HEK293T (cell line): ENCODE data around the gene STARD8.
"Not testable (repeated sequence)": the region's sequence is repeated elsewhere in the genome, so short reads cannot be mapped to it uniquely, and the experiment has no call there.

Experiments
- CTCF ChIA-PET: fragments of 350-600 bp; formaldehyde crosslinking; extraction: SDS; loops from one replicate; lab custom pipeline; 2021; ENCODE audit warnings: antibody characterized with exemption, inconsistent platforms; lab: Yijun Ruan, JAX
- POLR2A ChIA-PET: fragments of 350-600 bp; formaldehyde crosslinking; extraction: SDS; loops from one replicate; lab custom pipeline; 2020; ENCODE audit warnings: antibody characterized with exemption, inconsistent platforms; lab: Yijun Ruan, JAX
- DNase-seq: peaks from one replicate; pipeline ENCODE4 v3.0.0; 2012; ENCODE audit warnings: mixed read lengths; ENCODE audit errors: extremely low spot score
- ARNT ChIP-seq: fragments of 450-650 bp; IDR thresholded peaks from 2 replicates; pipeline ENCODE4 v1.6.1; 2017; ENCODE audit warnings: mild to moderate bottlenecking
- CTBP1 ChIP-seq: fragments of 450-650 bp; IDR thresholded peaks from 2 replicates; pipeline ENCODE4 v1.6.1; 2016; ENCODE audit warnings: borderline replicate concordance
- ELF4 ChIP-seq: fragments of 450-650 bp; IDR thresholded peaks from 2 replicates; pipeline ENCODE4 v1.6.1; 2017; ENCODE audit warnings: antibody characterized with exemption
- FOXK2 ChIP-seq: fragments of 450-650 bp; IDR thresholded peaks from 2 replicates; pipeline ENCODE4 v1.6.1; 2016; ENCODE audit warnings: mild to moderate bottlenecking
- FOXM1 ChIP-seq: fragments of 450-650 bp; IDR thresholded peaks from 2 replicates; pipeline ENCODE4 v1.6.1; 2017; ENCODE audit warnings: mild to moderate bottlenecking, borderline replicate concordance
- HDGF ChIP-seq: fragments of 450-650 bp; IDR thresholded peaks from 2 replicates; pipeline ENCODE4 v1.6.1; 2017; ENCODE audit warnings: antibody characterized with exemption, borderline replicate concordance
- L3MBTL2 ChIP-seq: fragments of 450-650 bp; conservative IDR thresholded peaks from 2 replicates; pipeline ENCODE4 v1.6.1; 2016; ENCODE audit warnings: mild to moderate bottlenecking
- LEF1 ChIP-seq: fragments of 450-650 bp; IDR thresholded peaks from 2 replicates; pipeline ENCODE4 v1.6.1; 2017; ENCODE audit warnings: mild to moderate bottlenecking, borderline replicate concordance
- NFRKB ChIP-seq: fragments of 450-650 bp; IDR thresholded peaks from 2 replicates; pipeline ENCODE4 v1.6.1; 2016; ENCODE audit warnings: mild to moderate bottlenecking, moderate library complexity
- SP1 ChIP-seq: fragments of 450-650 bp; IDR thresholded peaks from 2 replicates; pipeline ENCODE4 v1.6.1; 2017
- SUZ12 ChIP-seq: fragments of 450-650 bp; IDR thresholded peaks from 2 replicates; pipeline ENCODE4 v1.6.1; 2016; ENCODE audit warnings: mild to moderate bottlenecking
- TARDBP ChIP-seq: fragments of 450-650 bp; IDR thresholded peaks from 2 replicates; pipeline ENCODE4 v1.6.1; 2016
- ZNF384 ChIP-seq: fragments of 450-650 bp; IDR thresholded peaks from 2 replicates; pipeline ENCODE4 v1.6.1; 2016
- TF ChIP-seq, protein P1 (sequence below): fragments of 450-650 bp; IDR thresholded peaks from 2 replicates; pipeline ENCODE4 v1.6.1; 2016

Gene STARD8, protein sequence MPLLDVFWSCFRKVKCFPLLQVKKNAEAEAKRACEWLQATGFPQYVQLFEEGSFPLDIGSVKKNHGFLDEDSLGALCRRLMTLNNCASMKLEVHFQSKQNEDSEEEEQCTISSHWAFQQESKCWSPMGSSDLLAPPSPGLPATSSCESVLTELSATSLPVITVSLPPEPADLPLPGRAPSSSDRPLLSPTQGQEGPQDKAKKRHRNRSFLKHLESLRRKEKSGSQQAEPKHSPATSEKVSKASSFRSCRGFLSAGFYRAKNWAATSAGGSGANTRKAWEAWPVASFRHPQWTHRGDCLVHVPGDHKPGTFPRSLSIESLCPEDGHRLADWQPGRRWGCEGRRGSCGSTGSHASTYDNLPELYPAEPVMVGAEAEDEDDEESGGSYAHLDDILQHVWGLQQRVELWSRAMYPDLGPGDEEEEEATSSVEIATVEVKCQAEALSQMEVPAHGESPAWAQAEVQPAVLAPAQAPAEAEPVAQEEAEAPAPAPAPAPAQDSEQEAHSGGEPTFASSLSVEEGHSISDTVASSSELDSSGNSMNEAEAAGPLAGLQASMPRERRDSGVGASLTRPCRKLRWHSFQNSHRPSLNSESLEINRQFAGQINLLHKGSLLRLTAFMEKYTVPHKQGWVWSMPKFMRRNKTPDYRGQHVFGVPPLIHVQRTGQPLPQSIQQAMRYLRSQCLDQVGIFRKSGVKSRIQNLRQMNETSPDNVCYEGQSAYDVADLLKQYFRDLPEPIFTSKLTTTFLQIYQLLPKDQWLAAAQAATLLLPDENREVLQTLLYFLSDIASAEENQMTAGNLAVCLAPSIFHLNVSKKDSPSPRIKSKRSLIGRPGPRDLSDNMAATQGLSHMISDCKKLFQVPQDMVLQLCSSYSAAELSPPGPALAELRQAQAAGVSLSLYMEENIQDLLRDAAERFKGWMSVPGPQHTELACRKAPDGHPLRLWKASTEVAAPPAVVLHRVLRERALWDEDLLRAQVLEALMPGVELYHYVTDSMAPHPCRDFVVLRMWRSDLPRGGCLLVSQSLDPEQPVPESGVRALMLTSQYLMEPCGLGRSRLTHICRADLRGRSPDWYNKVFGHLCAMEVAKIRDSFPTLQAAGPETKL

DNA sequence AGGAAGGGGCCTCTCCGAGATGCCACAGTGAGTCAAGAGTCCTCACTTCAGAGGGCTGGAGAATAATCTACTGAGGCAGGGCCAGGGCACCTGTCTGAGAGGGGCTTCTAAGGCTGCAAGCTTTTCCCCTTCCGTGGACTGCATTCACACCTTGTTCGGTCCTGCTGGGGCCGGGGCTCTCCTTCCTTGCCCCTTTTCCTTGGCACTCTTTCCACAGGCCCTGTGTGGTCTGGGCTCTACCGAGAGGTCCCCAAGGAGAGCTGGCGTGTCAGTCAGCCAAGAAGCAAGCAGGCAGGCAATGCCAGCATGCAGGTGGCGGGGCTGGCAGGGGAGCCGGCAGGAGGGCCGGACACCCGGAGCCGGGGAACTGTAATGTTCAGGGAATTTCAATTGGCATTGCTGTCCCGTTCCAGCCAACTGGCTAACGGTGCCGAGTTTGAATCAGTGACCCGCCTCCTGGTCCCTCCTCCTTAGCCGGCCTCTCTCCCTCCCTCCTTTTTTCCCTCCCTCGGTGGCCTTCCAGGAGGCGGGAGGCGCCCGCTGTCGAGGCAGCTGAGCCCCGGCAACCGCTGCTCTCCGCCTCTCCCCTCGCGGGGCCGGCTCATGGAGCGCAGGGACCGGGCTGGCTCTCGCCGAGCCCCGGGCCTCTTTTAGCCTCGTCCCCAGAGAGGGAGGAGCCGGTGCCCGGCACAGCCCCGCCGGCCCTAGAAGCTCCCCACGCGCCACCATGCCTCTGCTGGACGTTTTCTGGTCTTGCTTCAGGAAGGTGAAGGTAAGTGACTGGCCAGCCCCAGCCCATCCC is at the start of gene STARD8:
Gene STARD8 (plus strand): TSS at position 511 of the 802 bp plus-strand sequence. CDS start 217 bp downstream, at position 728.
- TF ChIP-seq TARDBP (no peak), LEF1 (no peak), NFRKB (no peak), SP1 (no peak), L3MBTL2 (peak; percentile 84), FOXK2 (no peak), FOXM1 (no peak)
- TF ChIP-seq, protein P1, sequence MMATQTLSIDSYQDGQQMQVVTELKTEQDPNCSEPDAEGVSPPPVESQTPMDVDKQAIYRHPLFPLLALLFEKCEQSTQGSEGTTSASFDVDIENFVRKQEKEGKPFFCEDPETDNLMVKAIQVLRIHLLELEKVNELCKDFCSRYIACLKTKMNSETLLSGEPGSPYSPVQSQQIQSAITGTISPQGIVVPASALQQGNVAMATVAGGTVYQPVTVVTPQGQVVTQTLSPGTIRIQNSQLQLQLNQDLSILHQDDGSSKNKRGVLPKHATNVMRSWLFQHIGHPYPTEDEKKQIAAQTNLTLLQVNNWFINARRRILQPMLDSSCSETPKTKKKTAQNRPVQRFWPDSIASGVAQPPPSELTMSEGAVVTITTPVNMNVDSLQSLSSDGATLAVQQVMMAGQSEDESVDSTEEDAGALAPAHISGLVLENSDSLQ = no peak
- POLR2A ChIA-PET = interaction anchor here (1.1 kb wide), 1 partner anchor 29 kb away, joined by 4 read pairs; no protein-coding TSS in a partner anchor
- peak; percentile 59 for DNase-seq
- CTCF ChIA-PET = no interaction called here

DNA sequence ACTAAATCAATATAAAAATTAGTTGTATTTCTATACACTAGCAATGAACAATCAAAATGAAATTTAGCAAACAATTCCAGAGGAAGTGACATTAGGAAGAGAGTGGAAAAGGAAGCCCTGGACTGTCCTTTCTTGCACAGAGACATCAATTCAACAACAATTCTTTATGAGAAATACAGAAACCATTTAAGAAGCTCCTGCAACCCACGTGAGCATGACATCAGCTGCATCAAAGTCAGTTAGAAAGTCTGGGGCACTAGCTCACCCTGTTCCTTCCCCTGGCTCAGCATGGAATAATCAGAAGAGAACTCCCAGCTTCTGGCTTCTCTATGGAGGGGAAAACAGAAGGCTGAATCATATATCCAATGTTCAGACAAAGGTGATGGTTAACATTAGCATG is 48.6 kb upstream of the STARD8 start:
- CTCF ChIA-PET = interaction anchor here (0.6 to 2.6 kb wide), 4 partner anchors 8 to 876 kb away, joined by 3 to 8 read pairs (median 3); no protein-coding TSS in a partner anchor
- POLR2A ChIA-PET = no interaction called here
- TF ChIP-seq L3MBTL2 = no peak
- TF ChIP-seq SUZ12 = no peak
- no peak for TF ChIP-seq HDGF
- TF ChIP-seq CTBP1 = no peak
- no peak for TF ChIP-seq NFRKB
- TF ChIP-seq, protein P1 = no peak
- no peak for TF ChIP-seq FOXM1
- no peak for DNase-seq

DNA sequence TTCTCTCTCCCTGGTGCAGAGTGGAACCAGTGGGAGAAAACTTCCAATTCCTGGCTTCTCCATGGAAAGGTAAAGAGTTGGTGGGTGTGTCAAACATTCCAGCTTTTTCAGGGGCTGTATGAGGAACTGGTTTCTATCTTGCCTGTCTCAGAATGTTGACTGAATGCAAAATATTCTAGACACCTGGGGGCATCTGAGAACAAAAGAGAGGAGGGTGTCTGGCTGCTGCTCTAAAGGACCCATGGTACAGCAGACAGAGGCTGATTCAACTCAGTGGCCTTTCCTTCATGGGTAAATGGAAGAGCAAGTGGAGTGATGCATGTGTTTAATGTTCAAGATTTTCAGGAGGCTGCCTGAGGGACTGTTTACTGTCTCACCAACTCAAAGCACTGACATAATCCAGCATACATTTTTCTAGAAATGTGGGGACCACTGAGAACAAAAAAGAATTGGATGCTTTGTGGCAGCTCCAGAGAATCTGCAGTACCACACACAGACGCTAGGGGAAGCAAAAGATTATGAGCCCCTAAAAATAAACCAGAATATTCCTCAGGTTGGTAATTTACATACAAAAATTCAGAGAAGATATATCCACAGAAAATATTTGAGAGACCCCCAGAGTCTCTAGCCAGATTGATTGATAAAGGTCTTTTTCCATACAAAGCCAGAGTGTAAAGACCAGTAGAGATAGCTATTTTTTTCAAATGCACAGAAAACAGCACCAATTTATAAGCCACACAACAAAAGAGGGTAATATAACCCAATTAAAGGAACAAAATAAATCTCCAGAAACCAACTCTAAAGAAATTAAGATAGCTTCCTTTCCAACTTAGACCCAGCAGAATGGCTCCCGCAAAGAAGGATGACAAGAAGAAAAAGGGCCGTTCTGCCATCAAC is 48.0 kb upstream of the STARD8 start:
- DNase-seq = peak; percentile 8
- ChIA-PET POLR2A (no interaction called here), CTCF (interaction anchor here (0.6 to 2.6 kb wide), 7 partner anchors 9 to 117 kb away, joined by 3 to 8 read pairs (median 3); no protein-coding TSS in a partner anchor)
- no peak for TF ChIP-seq NFRKB
- no peak for TF ChIP-seq SP1
- TF ChIP-seq, protein P1 = no peak
- no peak for TF ChIP-seq ELF4
- TF ChIP-seq FOXM1 = no peak

DNA sequence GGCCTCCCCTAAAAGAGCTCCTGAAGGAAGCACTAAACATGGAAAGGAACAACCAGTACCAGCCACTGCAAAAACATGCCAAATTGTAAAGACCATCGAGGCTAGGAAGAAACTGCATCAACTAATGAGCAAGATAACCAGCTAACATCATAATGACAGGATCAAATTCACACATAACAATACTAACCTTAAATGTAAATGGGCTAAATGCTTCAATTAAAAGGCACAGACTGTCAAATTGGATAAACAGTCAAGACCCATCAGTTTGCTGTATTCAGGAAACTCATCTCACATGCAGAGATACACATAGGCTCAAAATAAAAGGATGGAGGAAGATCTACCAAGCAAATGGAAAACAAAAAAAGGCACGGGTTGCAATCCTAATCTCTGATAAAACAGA is 43.2 kb upstream of the STARD8 start:
- DNase-seq, POLR2A ChIA-PET, CTCF ChIA-PET: not testable (repeated sequence)

DNA sequence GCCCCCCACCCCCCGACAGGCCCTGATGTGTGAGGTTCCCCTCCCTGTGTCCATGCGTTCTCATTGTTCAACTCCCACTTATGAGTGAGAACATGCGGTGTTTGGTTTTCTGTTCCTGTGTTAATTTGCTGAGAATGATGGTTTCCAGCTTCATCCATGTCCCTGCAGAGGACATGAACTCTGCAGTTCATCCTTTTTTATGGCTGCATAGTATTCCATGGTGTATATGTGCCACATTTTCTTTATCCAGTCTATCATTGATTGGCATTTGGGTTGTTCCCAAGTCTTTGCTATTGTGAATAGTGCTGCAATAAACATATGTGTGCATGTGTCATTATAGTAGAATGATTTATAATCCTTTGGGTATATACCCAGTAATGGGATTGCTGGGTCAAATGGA is 32.7 kb upstream of the STARD8 start:
- POLR2A ChIA-PET, CTCF ChIA-PET, DNase-seq: not testable (repeated sequence)

DNA sequence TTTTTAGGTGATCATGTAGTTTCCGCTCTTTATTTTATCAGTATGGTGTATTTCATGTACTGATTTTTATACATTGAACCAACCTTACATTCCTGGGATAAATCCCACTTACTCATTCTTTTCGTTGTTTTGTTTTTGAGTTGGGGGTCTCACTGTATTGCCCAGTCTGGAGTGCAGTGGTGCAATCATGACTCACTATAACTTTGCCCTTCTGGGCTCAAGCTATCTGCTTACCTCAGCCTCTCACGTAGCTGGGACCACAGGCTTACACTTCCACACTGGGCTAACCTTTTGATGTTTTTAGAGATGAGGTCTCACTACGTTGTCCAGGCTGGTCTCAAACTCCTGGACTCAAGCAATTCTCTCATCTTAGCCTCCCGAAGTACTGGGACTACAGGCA is 19.5 kb upstream of the STARD8 start:
- no peak for DNase-seq
- ChIA-PET CTCF (no interaction called here), POLR2A (no interaction called here)
- TF ChIP-seq ARNT (no peak), SUZ12 (no peak), ZNF384 (no peak), SP1 (no peak), HDGF (no peak)
- TF ChIP-seq, protein P1 = no peak

DNA sequence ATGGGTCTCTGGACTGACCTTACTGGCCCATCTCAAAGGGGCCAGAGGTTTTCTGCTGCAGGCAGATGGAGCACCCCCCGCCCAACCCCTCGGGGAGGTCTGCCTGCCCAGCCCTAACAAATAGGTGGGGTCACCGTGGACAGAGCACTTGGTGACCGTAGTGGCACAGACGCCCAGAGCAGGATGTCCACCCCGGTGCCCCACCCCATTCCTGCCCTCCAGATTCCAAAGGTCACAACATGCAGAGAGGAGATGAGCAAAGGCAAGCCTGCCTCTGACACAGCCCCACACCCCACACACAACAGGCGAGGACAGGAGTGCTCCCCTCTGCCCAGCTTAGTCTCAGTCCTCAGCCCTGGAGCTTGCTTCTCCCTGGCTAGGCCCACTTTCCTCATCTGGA is 17.5 kb upstream of the STARD8 start:
- POLR2A ChIA-PET, DNase-seq, CTCF ChIA-PET: not testable (repeated sequence)
